Colonic mucosa (tissue), 4 donors: Measurements from ENCODE around the gene ARID3B. TPM values are rescaled to one million over a fixed set of nuclear protein-coding genes. Genes with fewer than 3 reads are reported as not detected.

ENCODE experiments used
- DNase-seq: peaks from one replicate; pipeline ENCODE4 v3.0.0-alpha.2; 2020
- H3K27ac ChIP-seq: fragments of 200-600 bp; one replicate; pipeline ENCODE4 v1.8.0; 2021
- H3K27me3 ChIP-seq: fragments of 200-600 bp; one replicate; pipeline ENCODE4 v1.8.0; 2021
- H3K36me3 ChIP-seq: fragments of 200-600 bp; one replicate; pipeline ENCODE4 v1.8.0; 2021
- H3K4me1 ChIP-seq: fragments of 200-600 bp; one replicate; pipeline ENCODE4 v1.8.0; 2021; ENCODE audit warnings: mild to moderate bottlenecking
- H3K4me3 ChIP-seq: fragments of 200-600 bp; one replicate; pipeline ENCODE4 v1.8.0; 2021
- H3K9ac ChIP-seq, 2 donors: one replicate each; pipeline ENCODE4 v1.7.0; 2013; ENCODE audit warnings: control low read depth in 2 of 2, low read depth in 2 of 2, low read length in 2 of 2
- H3K9me3 ChIP-seq: fragments of 200-600 bp; one replicate; pipeline ENCODE4 v1.8.0; 2021
- intact Hi-C: fragments of 100-400 bp; cut with DNase I; formaldehyde crosslinking; loops from one replicate; pipeline ENCODE4 v1.14.1; 2022
- total RNA-seq, 2 donors: library from RNA; stranded (reverse); fragmentation: NEBNext Ultra II Directional in 1 of 2; extraction: Animal tissue kit (Norgen Biotek cat#: 25700) in 1 of 2; gene quantifications; one replicate each; pipeline ENCODE4 v1.2.1, GENCODE V29; 2021
- TF ChIP-seq, protein P1 (sequence below): fragments of 200-600 bp; IDR thresholded peaks from one replicate; pipeline ENCODE4 v1.8.0; 2022; ENCODE audit warnings: antibody characterized with exemption, mild to moderate bottlenecking
- donor health status: healthy.
- donor health status: DM: no; HTN: no; CAD: no.
- donor health status: DM: no; HTN: no; CAD: no.

ARID3B gene
- total RNA-seq, 2 donors from 2014 or later = 8.8 to 9.5 TPM

DNA sequence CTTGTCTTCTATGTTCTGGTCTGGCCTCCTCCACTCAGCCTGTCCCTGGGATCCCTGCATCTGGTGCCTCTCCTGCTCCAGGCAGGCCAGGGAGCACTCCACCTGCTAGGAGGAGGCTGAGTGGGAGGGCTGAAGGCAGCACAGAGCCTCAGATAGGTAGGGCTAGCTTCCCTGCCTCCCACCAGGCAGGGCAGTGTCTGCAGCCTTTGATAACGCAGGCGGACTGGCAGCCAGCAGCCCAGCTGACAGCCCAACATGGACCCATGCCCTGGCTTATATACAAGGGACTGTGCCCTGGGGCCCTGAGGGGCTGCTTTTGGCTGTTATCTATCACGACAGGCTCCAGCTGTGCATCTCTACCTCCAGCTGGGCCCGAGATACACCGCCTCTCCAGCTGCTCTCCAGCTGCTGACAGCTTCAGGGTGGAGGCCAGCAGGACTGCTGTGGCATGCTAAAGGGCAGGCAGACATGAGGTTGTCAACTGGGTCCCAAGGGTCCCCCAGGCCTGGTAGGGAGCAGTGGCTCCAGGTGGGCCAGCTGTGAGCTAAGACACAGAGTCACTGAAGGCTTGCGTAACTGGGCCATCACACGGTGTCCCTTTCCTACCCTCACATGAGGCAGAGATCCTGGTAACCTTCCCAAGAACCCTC lies 69.4 kb downstream of the ARID3B start:
- intact Hi-C loops = loop anchor here (10.0 kb wide), 1 partner anchor 146 kb away; the partner anchor contains the start of gene UBL7
- TF ChIP-seq, protein P1, sequence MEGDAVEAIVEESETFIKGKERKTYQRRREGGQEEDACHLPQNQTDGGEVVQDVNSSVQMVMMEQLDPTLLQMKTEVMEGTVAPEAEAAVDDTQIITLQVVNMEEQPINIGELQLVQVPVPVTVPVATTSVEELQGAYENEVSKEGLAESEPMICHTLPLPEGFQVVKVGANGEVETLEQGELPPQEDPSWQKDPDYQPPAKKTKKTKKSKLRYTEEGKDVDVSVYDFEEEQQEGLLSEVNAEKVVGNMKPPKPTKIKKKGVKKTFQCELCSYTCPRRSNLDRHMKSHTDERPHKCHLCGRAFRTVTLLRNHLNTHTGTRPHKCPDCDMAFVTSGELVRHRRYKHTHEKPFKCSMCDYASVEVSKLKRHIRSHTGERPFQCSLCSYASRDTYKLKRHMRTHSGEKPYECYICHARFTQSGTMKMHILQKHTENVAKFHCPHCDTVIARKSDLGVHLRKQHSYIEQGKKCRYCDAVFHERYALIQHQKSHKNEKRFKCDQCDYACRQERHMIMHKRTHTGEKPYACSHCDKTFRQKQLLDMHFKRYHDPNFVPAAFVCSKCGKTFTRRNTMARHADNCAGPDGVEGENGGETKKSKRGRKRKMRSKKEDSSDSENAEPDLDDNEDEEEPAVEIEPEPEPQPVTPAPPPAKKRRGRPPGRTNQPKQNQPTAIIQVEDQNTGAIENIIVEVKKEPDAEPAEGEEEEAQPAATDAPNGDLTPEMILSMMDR = no peak

DNA sequence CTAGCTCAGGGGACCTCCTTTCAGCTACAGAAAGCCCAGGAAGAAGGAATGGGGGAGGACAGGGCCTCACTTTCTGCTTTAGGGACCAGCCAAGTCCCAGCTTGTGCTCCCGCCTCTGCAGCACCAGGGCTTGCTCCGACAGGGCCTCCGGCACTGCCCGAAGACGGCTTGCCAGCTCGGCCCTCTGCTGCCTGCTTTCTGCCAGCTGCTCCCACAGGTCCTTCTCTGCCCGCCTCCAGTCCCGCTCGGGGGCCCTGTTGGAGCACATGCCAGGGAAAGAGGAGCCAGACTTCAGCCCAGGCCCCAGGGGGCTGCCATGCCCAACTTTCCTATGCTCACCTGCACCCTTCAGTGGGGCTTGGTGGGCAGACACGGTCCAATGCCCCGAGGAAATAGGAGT lies 70.3 kb downstream of the ARID3B start:
- DNase-seq = no peak
- H3K4me1 ChIP-seq = no peaks in the 10 kb centered on the region
- no peaks in the 10 kb centered on the region for H3K9me3 ChIP-seq
- no peak overlapping the region for H3K27ac ChIP-seq
- no peaks in the 10 kb centered on the region for H3K36me3 ChIP-seq
- H3K4me3 ChIP-seq = no peak overlapping the region
- intact Hi-C loops = loop anchor here (10.0 kb wide), 1 partner anchor 147 kb away; the partner anchor contains the start of gene UBL7
- no peak overlapping the region for H3K9ac ChIP-seq
- TF ChIP-seq, protein P1 = no peak
- H3K27me3 ChIP-seq = no peaks in the 10 kb centered on the region

More for the DNA sequence above, 69.4 kb downstream of the ARID3B start:
- DNase-seq = no peak
- H3K4me3 ChIP-seq = no peak overlapping the region
- no peaks in the 10 kb centered on the region for H3K36me3 ChIP-seq
- no peaks in the 10 kb centered on the region for H3K27me3 ChIP-seq
- H3K27ac ChIP-seq = no peak overlapping the region
- H3K9me3 ChIP-seq = no peaks in the 10 kb centered on the region
- no peaks in the 10 kb centered on the region for H3K4me1 ChIP-seq
- no peak overlapping the region for H3K9ac ChIP-seq

DNA sequence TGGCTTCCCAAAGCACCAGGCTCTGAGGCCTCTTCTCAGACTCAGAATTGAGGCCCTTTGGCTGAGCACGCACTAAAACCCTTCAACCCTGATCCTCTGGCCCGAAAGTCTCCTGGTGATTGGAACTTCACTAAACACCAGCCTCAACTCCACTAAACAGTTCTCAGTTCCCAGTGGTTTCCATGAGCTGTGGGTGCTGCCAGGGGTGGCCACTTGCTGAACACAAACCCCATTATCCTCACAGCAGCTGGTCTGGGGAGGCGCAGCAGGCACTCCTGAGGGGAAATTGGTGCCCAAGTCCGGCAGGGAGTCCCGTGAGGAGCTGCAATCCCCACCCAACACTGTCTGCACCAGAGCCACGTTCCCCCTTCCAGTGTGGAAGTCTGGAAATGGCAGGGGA lies 70.8 kb downstream of the ARID3B start:
- intact Hi-C loops = loop anchor here (10.0 kb wide), 1 partner anchor 147 kb away; the partner anchor contains the start of gene UBL7
- Histone ChIP-seq H3K27ac (no peak overlapping the region), H3K27me3 (no peaks in the 10 kb centered on the region), H3K4me3 (no peak overlapping the region), H3K9me3 (no peaks in the 10 kb centered on the region), H3K4me1 (peaks cover 4% of the 10 kb centered on the region), H3K36me3 (no peaks in the 10 kb centered on the region), H3K9ac (no peak overlapping the region)
- DNase-seq = no peak
- TF ChIP-seq, protein P1 = no peak

DNA sequence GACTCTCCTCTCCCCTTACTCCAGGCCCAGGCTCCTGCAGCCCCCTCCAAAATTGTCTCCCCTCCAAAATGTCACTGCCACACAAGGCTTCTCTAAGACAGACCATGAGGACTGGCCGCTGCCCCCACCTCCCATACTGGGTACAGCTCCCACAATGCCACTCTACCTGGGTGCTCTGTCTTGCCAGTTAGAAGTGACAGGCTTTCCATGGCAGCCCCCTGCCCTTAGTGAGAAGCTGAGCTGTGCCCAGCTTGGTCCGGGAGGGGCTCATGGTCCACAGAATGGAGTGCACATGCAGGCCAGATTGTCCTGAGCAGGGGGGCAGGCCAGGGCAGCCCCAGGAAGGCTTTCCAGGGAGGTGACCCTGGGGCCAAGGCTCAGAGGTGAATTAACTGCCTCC lies 71.7 kb downstream of the ARID3B start:
- Histone ChIP-seq H3K27me3 (no peaks in the 10 kb centered on the region), H3K4me3 (no peak overlapping the region), H3K9me3 (no peaks in the 10 kb centered on the region), H3K4me1 (peaks cover 13% of the 10 kb centered on the region), H3K36me3 (no peaks in the 10 kb centered on the region), H3K27ac (no peak overlapping the region), H3K9ac (no peak overlapping the region)
- intact Hi-C loops = loop anchor here (10.0 kb wide), 1 partner anchor 148 kb away; the partner anchor contains the start of gene UBL7
- TF ChIP-seq, protein P1 = no peak
- no peak for DNase-seq

DNA sequence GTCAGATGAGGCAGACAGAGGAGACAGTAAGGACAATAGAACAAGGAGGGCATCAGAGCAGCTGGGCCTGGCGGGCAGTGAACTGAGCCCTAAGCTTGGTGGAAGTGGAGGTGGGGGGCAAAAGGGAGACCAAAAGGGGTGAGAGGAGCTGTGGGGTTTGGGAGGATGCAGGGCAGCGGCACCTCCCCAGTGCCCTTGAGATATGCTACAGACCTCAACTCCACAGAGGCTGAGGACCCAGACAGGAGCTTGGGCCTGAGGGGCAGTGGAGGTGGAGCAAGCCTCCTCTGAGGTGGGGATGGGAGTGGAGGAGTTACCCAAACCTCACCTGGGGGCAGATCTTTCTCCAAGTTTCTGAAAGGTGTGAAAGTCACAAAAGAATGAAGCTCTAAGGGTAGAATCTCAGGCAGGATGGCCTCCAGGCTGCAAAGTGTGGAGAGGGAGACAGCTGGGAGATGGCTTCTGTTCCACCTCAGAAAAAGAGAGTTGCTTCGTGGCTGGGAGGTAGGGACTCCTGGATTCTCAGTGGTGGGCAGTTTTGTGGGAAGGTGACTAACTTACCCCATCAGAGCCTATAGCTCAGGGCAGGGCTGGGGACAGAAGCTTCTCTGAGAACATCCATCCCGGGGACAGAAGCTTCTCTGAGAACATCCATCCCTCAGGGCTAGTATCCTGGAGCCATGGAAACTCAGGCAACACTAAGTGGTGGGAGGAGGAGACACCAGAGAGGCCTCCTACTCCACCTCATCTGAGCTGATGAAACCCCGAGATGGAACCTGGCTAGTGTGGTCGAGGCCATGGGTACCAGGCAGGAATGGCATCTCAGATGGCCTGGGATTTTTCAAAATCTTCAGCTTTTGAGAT lies 72.3 kb downstream of the ARID3B start:
- Histone ChIP-seq H3K36me3 (no peaks in the 10 kb centered on the region), H3K9me3 (no peaks in the 10 kb centered on the region), H3K4me3 (no peak overlapping the region), H3K27me3 (no peaks in the 10 kb centered on the region), H3K9ac (no peak overlapping the region), H3K4me1 (peaks cover 17% of the 10 kb centered on the region), H3K27ac (no peak overlapping the region)
- intact Hi-C loops = loop anchor here (10.0 kb wide), 1 partner anchor 149 kb away; the partner anchor contains the start of gene UBL7
- DNase-seq = no peak
- TF ChIP-seq, protein P1 = no peak
